Activated T-cell treated with anti-CD3 and anti-CD28 coated beads for 24 hours (primary cell): ENCODE measurements around the gene TMEM132E.

Experiments
- DNase-seq: peaks from one replicate; pipeline ENCODE4 v3.0.0-alpha.2; 2020; ENCODE audit warnings: low read depth

The TMEM132E gene

DNA sequence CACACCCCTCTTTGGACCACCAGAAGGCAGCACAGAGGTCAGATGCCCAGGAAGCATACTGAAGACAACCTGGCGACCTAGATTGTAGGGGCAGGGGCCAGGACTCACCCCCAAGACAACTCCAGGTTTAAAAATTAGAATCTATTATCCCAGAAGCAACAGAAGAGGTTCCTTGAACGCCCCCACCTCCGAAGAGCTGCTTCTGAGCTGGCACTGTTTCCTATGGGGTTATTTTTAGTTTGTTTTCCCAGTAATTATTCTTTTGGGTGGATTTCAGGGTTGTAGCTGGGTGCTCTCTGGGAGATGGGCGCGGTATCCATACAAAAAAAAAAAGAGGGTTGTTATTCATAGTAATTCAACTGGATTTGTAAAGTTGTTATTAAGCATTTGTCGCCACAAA, 10.4 kb upstream of the TMEM132E start:
- DNase-seq: no peak

- DNase-seq: no peak
Observed at GRCh38 chr17:34569591-34569990, 9.8 kb upstream of the TMEM132E start.

DNA sequence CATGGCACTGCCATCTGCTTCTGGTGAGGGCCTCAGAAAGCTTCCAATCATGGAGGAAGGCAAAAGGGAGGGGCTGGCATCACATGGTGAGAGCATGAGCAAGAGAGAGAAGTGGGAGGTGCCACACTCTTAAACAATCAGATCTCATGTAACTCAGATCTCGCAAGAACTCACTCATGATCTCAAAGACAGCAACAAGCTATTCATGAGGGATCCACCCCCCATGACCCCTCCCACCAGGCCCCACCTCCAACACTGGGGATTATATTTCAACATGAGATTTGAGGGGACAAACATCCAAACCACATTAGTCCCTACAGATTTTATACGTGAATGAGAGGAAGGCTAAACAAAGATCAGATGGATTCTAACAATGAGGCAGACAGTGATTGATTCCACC, 8.9 kb upstream of the TMEM132E start:
- DNase-seq: no peak

GRCh38 chr17:34571428-34572130, 7.8 kb upstream of the TMEM132E start:
- no peak for DNase-seq

DNA sequence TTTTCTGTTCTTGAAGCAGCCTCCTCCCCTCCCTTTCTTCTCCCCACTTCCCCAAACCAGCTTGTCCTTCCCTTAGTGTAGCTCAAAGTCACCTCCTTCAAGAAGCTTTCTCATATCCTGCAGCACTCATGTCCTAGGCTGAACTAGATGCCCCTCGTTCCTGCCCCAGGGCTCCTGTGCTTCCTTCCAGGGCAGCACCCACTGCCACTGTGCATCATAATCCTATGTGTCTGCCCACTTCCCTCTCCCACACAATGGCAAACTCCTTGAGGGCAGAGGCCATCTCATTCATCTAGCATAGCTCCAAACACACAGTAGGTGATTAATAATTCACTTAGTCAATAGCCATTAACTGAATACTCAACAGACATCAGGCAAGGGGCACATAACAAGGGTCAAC, 6.9 kb upstream of the TMEM132E start:
- DNase-seq: no peak

DNA sequence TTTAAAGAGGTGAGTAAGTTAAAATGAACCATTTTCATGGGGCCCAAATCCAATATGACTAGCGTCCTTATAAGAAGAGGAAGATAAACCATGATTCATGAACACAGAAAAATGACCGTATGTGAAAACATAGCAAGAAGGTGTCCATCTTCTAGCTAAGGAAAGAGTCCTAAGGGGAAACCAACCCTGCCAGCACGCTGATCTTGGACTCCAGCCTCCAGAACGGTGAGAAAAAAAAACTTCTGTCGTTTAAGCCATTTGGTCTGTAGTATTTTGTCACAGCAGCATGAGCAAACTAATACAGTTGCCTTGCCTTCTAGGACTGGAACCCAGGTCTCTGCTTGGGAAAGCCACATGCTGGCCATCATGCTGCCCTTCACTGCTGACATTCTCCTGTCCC, 4.2 kb upstream of the TMEM132E start:
- DNase-seq: no peak

DNA sequence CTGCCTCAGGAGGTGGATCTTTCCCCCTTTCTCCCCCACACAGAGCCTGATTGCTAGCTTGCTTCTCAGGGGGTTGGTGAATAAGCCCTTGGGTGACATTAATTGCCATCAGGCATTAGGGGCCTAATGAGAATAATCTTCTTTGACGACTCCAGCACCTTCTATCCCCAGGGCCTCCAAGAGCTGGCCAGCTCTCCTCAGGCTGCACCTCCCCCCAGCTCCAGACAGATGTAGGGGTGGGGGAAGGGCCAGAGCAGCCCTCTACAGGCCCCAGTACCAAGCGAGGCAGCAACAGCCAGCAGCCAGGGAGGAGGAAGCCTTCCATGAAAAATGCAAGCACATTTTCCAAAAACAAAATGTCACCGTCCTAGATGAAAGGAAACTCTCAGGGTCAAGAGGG, 1.4 kb upstream of the TMEM132E start:
- DNase-seq: no peak

GRCh38 chr17:34578656-34579016, 746 bp upstream of the TMEM132E start:
- no peak for DNase-seq

GRCh38 chr17:34579979-34580684, 750 bp downstream of the TMEM132E start:
- no peak for DNase-seq

GRCh38 chr17:34580685-34581445, 1.5 kb downstream of the TMEM132E start:
- no peak for DNase-seq

DNA sequence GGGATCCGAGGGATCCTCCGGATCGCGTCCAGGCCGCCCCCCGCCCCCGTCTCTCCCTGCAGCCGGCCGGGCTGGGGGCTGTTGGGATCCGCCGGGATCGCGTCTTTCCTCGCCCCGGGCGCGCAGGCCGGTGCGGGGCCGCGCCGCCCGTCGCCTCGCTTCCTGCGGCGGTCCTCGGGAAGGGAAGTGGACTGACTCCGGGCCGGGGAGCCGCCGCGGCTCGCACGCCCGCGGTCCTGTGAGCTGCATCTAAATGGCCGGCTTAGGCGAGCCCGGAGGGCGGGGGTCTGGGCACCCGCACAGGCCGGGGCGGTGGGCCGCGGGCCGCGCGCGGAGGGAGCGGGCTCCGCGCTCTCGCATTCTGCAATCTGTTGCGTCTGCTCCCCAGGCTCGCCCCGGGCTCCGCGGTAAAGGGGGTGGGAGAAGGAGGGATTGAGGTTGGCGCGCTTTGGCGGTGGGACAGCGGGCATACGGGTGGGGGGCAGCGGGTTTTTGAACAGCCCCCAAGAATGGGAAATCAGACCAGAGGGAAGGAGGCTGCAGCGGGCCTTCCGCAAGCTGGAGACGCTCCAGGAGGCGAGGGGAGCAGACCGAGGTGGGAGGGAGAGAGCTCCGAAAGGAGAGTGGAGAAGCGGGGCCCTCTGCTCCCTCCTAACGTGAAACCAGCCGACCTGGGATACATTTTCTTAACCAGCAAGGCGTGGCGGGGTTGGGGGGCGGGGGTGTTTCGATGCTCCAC, 2.2 kb downstream of the TMEM132E start:
- no peak for DNase-seq

DNA sequence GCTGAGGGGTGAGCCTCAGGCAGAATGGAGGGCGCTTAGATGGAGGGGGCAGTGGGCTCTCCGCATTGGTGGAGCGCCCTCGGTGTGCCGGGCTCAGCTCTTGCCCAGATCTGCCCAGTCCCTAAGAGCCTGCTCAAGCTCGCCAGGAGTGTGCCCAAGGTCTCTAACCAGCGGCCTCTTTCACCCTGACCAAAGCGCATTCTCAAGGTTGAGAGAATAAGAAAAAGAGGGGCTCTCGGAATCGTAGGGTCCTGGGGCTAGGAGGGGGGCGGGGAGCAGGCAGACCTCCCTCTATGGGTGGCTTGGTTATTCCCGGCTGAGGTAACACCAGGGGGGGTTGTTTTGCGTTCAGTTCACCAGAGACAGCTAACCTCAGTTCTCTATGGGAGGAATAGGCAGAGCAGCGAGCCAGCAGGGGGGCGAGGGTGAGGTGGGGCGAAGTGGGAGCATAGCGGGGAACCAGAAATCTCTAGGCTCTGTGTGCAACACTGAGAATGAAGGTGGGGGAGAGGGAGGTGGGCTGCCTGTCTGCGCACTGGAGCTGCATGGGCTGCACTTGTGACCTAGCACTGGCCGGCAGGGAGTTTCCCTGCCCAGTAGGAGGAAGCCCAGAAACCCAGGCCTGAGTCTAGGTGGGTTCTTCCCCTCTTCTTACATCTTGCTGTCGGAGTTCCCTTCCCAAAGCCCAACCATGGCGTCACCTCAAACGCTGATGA, 3.0 kb downstream of the TMEM132E start:
- DNase-seq: no peak

- no peak for DNase-seq
Observed at GRCh38 chr17:34582901-34583245, 3.5 kb downstream of the TMEM132E start.

DNA sequence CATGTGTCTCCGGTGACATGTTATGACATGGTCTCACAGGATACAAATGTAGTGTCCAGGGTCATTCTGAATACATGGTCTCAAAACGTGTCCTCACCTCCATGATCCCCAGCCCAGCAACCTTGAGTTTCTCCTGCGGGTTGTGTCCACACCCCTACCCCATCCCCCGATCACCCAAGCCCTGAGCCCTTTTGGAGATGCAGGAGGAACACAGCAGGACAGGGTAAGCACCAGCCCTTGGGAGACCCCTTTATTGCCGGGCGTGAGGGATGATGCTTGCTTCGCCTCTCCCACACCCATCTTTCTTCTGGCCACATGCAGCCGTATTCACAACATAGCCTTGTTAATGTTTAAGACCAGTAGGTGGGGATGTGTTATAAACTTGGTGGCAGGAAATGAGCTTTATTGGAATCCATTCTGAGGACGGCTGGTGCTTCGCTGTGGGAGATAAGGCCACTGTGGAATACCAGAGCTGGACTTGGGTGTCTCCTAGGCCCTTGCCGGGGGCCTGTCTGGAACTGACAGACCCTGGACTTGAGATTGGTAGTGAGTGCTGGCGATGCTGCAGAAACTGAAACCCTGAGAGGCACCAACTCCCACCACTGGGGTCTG, 5.5 kb downstream of the TMEM132E start:
- no peak for DNase-seq

DNA sequence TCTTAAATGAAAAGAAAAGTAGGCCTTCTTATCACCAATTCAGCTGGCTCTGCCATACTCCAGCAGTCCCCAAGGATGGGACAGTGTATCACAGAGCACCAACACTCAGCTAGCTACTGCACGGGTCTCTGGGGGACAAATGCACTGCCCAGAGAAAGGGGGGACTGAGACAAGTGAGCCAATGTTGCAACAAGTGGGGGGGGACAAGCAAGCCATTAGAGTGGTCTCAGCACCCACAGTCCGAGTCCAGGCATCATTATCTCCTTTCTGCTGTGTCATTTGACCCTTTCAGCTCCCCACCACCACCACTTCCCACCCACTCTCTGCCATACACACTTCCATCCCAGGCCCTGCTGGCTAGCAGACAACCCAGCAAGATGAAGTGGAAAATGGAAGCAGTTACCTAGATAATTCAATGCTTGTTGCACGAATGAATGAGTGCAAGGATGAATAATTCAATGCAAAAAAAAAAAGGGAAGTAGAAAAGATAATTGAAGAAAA, 7.0 kb downstream of the TMEM132E start:
- DNase-seq: no peak

DNA sequence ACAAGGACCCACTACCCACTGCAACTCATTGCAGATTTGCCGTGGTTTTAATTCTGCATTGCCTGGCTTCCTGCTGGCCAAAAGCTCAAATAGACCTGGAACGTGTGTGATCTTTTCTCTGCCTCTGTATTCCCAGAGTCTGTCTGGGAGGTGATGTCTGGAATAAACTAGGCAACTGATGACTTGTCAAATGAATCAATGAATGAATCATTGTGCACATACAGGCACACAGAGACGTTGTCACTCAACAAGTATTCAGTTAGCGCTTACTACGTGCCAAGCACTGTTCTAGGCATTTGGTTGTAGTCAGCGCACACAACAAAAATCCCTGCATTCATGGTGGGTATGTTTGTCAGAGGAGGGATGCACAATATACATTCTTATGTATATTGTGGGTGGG, 8.9 kb downstream of the TMEM132E start:
- no peak for DNase-seq

- DNase-seq: no peak
Observed at GRCh38 chr17:34589120-34589965, 10.0 kb downstream of the TMEM132E start.

GRCh38 chr17:34592002-34592401, 12.6 kb downstream of the TMEM132E start:
- DNase-seq: no peak

DNA sequence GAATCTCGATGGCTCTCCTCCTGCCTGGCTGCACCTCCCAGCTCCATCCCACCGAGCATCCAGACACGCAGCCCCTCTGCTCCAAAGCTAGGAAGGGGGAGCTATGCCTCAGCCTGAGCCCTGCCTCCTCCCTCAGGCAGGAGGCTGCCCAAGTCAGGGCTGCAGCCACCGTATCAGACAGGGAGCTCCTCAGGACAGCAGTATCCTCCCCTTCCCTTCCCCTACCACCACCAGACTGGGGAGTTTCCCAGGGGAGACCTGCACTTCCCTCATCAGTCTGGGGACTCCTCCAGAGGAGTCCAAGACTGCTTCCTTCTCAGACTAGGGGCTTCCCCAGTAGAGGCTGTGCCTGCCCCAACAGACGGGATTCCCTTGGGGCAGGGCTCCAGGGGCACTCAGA, 17.5 kb downstream of the TMEM132E start:
- DNase-seq: no peak

GRCh38 chr17:34598161-34598776, 18.9 kb downstream of the TMEM132E start:
- no peak for DNase-seq
